GM21447 (cell line): ENCODE results near the gene PDXK.

Experiments used
- ATAC-seq: cut with Tn5 transposase; IDR thresholded peaks from one replicate; pipeline ENCODE4 v1.9.1; 2021; ENCODE audit not compliant: unreplicated experiment

The PDXK gene

GRCh38 chr21:43761886-43762285 lies 43.0 kb downstream of the PDXK start:
- no peak for ATAC-seq

- ATAC-seq: no peak
Observed at GRCh38 chr21:43762303-43763128, 43.6 kb downstream of the PDXK start.

- no peak for ATAC-seq
Observed at GRCh38 chr21:43763901-43764523, 45.1 kb downstream of the PDXK start.

GRCh38 chr21:43764576-43765495 lies 45.9 kb downstream of the PDXK start:
- no peak for ATAC-seq

GRCh38 chr21:43766734-43767497 lies 48.0 kb downstream of the PDXK start:
- ATAC-seq: no peak

- no peak for ATAC-seq
Observed at GRCh38 chr21:43767498-43767983, 48.6 kb downstream of the PDXK start.

GRCh38 chr21:43767984-43768867 lies 49.3 kb downstream of the PDXK start:
- no peak for ATAC-seq

GRCh38 chr21:43768868-43769167 lies 49.9 kb downstream of the PDXK start:
- no peak for ATAC-seq

- ATAC-seq: no peak
Observed at GRCh38 chr21:43769325-43769958, 50.5 kb downstream of the PDXK start.

GRCh38 chr21:43770066-43770655 lies 51.2 kb downstream of the PDXK start:
- no peak for ATAC-seq

- ATAC-seq: no peak
Observed at GRCh38 chr21:43771199-43771675, 52.3 kb downstream of the PDXK start.

- ATAC-seq: no peak
Observed at GRCh38 chr21:43771698-43772424, 52.9 kb downstream of the PDXK start.

GRCh38 chr21:43772425-43772821 lies 53.5 kb downstream of the PDXK start:
- no peak for ATAC-seq

GRCh38 chr21:43774163-43774562 lies 55.2 kb downstream of the PDXK start:
- no peak for ATAC-seq

GRCh38 chr21:43775190-43775589 lies 56.3 kb downstream of the PDXK start:
- no peak for ATAC-seq

- ATAC-seq: peak; percentile 68
Observed at GRCh38 chr21:43775795-43776430, 57.0 kb downstream of the PDXK start, which contains the start of gene CSTB. CSTB (minus strand) TSS chr21:43776308; CDS start chr21:43776269, 39 bp downstream.

GRCh38 chr21:43777953-43778352 lies 59.0 kb downstream of the PDXK start:
- ATAC-seq: no peak
